Vagina (tissue), 2 donors: ENCODE results near the gene FCAMR. TPM values are rescaled to one million over a fixed set of nuclear protein-coding genes. Genes with fewer than 3 reads are reported as not detected.
"Not testable (repeated sequence)": the region's sequence is repeated elsewhere in the genome, so short reads cannot be mapped to it uniquely, and the experiment has no call there.

Source experiments
- DNase-seq, 2 donors: peaks; one replicate each; pipeline ENCODE4 v3.0.0-alpha.2; 2017; ENCODE audit errors: extremely low spot score in 2 of 2
- H3K27ac ChIP-seq: fragments of 200-600 bp; sonication (generic); one replicate; pipeline ENCODE4 v1.5.1; 2019
- H3K27me3 ChIP-seq: fragments of 200-600 bp; sonication (generic); one replicate; pipeline ENCODE4 v1.5.1; 2019
- H3K36me3 ChIP-seq, 2 donors: fragments of 200-600 bp; sonication (generic); one replicate each; pipeline ENCODE4 v1.5.1; 2017 to 2019
- H3K4me1 ChIP-seq: fragments of 200-600 bp; sonication (generic); one replicate; pipeline ENCODE4 v1.5.1; 2019
- H3K4me3 ChIP-seq, 2 donors: fragments of 200-600 bp; sonication (generic); 1 replicate in 1 of 2; 2 replicates in 1 of 2; pipeline ENCODE4 v1.5.1; 2016 to 2019
- H3K9me3 ChIP-seq: fragments of 200-600 bp; sonication (generic); one replicate; pipeline ENCODE4 v1.5.1; 2019
- POLR2A ChIP-seq, 2 donors: fragments of 450-650 bp; IDR thresholded peaks; one replicate each; pipeline ENCODE4 v1.6.1; 2017; ENCODE audit warnings: antibody characterized with exemption in 2 of 2, mild to moderate bottlenecking in 2 of 2, moderate library complexity in 2 of 2
- POLR2AphosphoS5 ChIP-seq, 2 donors: sonication (generic); formaldehyde crosslinking; IDR thresholded peaks; one replicate each; pipeline ENCODE4 v1.9.0; 2017; ENCODE audit warnings: antibody characterized with exemption in 2 of 2, mild to moderate bottlenecking in 2 of 2, low read depth in 1 of 2; ENCODE audit not compliant: insufficient read depth in 1 of 2
- intact Hi-C: fragments of 100-400 bp; cut with DNase I; formaldehyde crosslinking; loops from one replicate; pipeline ENCODE4 v1.15.1; 2023
- total RNA-seq: library from RNA; depleted of rRNA; stranded (reverse); fragments of >200 nt; gene quantifications from one replicate; pipeline ENCODE4 v1.2.3, GENCODE V29; 2016
- TF ChIP-seq, protein P1 (sequence below), 3 experiments: fragments of 450-650 bp in 2 of 3; fragments of 200-600 bp in 1 of 3; sonication (generic) in 1 of 3; IDR thresholded peaks; one replicate each; pipeline ENCODE4 v1.5.1; 2017 to 2019; ENCODE audit warnings: antibody characterized with exemption in 3 of 3, mild to moderate bottlenecking in 2 of 3, moderate library complexity in 2 of 3

The FCAMR gene
- total RNA-seq, 1 donor from 2014 or later = not detected

DNA sequence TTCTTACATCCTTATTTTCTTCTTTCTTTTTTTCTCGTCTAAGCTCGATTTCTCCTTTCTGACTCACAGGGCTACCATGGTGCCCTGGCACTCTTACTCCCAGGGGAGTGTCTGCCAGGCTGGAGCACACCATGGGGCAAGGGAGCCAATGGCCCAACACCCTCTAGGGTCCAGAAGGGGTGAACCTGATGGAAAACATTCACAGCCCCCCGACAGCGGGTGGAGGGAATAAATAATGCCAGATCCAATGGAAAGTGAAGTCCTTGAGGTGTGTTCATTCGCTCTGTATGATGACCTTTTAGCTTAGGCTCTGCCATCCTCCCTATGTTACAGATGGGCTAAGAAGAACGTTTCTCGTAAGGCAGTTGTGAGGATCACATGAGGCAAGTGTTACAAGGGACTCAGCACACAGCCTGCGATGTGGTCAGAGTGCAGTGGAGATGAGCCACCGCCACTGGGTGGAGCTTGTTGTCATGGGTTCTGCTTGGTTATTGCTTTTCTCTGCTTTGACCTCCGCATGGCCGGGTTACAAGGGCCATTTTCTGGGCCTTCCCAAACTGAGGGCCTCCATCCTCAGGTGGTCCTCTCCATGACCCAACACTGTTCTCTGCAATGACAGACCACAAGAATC, 45.0 kb downstream of the FCAMR start:
- DNase-seq = no peak
- H3K36me3 ChIP-seq = no peaks in the 10 kb centered on the region
- TF ChIP-seq POLR2AphosphoS5 (IDR thresholded peaks at IDR 0.05; ENCODE audit: insufficient read depth in 1 of 2, low read depth in 1 of 2) (no peak), POLR2A (IDR thresholded peaks at IDR 0.05) (no peak)
- TF ChIP-seq, protein P1, sequence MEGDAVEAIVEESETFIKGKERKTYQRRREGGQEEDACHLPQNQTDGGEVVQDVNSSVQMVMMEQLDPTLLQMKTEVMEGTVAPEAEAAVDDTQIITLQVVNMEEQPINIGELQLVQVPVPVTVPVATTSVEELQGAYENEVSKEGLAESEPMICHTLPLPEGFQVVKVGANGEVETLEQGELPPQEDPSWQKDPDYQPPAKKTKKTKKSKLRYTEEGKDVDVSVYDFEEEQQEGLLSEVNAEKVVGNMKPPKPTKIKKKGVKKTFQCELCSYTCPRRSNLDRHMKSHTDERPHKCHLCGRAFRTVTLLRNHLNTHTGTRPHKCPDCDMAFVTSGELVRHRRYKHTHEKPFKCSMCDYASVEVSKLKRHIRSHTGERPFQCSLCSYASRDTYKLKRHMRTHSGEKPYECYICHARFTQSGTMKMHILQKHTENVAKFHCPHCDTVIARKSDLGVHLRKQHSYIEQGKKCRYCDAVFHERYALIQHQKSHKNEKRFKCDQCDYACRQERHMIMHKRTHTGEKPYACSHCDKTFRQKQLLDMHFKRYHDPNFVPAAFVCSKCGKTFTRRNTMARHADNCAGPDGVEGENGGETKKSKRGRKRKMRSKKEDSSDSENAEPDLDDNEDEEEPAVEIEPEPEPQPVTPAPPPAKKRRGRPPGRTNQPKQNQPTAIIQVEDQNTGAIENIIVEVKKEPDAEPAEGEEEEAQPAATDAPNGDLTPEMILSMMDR (IDR thresholded peaks at IDR 0.05) = no peak
- H3K9me3 ChIP-seq = no peaks in the 10 kb centered on the region
- no peaks in the 10 kb centered on the region for H3K27me3 ChIP-seq
- no peaks in the 10 kb centered on the region for H3K4me1 ChIP-seq
- intact Hi-C loops = no loop called here
- H3K4me3 ChIP-seq = no peak overlapping the region
- H3K27ac ChIP-seq = no peak overlapping the region

DNA sequence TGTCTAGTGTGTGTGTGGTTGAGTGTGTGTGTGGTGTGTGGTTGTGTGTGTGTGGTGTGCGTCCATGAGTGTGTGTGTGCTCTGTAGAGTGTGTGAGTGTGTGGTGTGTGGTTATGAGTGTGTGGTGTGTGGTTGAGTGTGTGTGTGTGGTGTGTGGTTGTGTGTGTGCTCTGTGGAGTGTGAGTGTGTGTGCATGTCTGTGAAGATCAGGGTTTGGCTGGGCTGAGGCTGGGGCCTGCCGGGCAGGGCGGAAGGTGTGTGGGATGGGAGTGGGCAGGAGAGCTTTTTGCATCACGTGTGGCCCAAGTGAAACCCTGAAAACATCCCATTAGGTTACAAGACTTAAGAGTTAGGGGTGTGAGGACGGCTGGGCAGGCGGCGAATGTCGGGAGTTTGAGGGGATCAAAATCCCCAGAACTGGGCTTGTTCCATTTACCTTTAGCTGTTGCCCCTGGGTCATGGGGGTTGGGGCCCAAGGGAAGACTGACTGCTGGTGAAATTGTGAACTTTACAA, 45.6 kb downstream of the FCAMR start:
- Histone ChIP-seq H3K27ac (no peak overlapping the region), H3K36me3 (no peaks in the 10 kb centered on the region), H3K4me3 (no peak overlapping the region), H3K27me3 (no peaks in the 10 kb centered on the region), H3K9me3 (no peaks in the 10 kb centered on the region), H3K4me1 (no peaks in the 10 kb centered on the region)
- intact Hi-C loops = no loop called here
- TF ChIP-seq, protein P1 (IDR thresholded peaks at IDR 0.05) = no peak
- TF ChIP-seq POLR2A (IDR thresholded peaks at IDR 0.05) = no peak
- TF ChIP-seq POLR2AphosphoS5 (IDR thresholded peaks at IDR 0.05; ENCODE audit: insufficient read depth in 1 of 2, low read depth in 1 of 2) = no peak
- no peak for DNase-seq

DNA sequence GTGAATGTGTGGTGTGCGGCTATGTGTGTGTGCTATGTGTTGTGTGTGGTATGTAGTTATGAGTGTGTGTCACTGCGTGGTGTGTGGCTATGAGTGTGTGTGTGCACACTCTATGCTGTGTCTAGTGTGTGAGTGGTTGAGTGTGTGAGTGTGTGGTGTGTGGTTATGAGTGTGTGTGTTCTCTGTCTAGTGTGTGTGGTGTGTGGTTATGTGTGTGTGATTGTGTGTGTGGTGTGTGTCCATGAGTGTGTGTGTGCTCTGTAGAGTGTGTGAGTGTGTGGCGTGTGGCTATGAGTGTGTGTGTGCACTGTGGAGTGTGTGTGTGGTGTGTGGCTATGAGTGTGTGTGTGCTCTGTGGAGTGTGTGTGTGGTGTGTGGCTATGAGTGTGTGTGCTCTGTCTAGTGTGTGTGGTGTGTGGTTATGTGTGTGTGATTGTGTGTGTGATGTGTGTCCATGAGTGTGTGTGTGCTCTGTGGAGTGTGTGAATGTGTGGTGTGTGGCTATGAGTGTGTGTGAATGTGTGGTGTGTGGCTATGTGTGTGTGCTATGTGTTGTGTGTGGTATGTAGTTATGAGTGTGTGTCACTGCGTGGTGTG, 46.2 kb downstream of the FCAMR start:
- H3K27me3 ChIP-seq, DNase-seq, H3K4me3 ChIP-seq, H3K9me3 ChIP-seq, H3K4me1 ChIP-seq, intact Hi-C loops, H3K27ac ChIP-seq, H3K36me3 ChIP-seq: not testable (repeated sequence)

DNA sequence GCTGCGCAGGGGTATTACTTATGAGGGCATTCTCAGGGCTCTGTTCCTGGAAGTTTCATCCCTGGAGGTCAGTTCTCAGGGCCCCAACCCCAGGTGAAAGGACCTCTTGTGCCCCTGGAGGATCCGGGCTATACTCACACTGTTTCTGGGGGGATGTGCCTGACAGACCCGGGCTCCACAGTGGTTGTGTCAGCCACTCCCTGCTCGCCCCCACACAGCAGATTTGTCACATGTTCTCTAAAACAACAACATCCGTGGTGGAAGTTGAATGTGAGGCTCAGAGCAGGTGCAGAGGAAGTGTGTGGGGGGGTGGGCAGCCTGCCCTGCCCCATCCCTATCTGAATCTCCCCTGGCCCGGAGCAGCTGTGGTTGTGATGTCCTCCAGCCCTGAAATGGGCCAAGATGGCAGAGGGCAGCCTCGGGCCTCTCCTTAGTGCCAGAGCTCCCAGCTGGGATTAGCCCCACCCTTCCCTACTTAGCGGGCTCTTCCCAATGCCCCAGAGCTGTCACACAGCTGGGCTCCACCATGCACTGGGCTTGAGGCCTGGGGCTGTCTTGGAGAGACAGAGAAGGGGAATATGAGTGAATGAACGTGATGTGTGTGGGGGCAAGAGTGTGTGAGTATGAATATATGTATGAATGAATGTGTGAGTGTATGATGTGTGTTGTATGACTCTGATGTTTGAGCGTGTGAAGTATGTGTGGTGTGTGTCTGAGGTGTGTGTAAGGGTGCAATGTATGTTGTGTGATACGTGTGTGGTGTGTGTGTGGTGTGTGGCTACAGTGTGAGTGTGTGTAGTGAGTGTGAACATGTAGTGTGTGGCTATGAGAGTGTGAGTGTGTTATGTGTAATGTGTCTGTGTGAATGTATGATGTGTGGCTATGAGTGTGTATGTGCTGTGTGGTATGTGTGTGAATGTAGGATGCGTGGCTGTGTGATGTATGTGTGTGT, 47.0 kb downstream of the FCAMR start:
- H3K27ac ChIP-seq = peak overlapping the region; percentile 67
- H3K27me3 ChIP-seq = no peaks in the 10 kb centered on the region
- no peaks in the 10 kb centered on the region for H3K4me1 ChIP-seq
- no peak for DNase-seq
- intact Hi-C loops = no loop called here
- TF ChIP-seq, protein P1 (IDR thresholded peaks at IDR 0.05) = no peak
- TF ChIP-seq POLR2A (IDR thresholded peaks at IDR 0.05) = peak in 1 of 2 donors; percentile 13
- TF ChIP-seq POLR2AphosphoS5 (IDR thresholded peaks at IDR 0.05; ENCODE audit: insufficient read depth in 1 of 2, low read depth in 1 of 2) = peak in 1 of 2 donors; percentile 53
- no peak overlapping the region for H3K4me3 ChIP-seq
- no peaks in the 10 kb centered on the region for H3K9me3 ChIP-seq
- H3K36me3 ChIP-seq = no peaks in the 10 kb centered on the region

DNA sequence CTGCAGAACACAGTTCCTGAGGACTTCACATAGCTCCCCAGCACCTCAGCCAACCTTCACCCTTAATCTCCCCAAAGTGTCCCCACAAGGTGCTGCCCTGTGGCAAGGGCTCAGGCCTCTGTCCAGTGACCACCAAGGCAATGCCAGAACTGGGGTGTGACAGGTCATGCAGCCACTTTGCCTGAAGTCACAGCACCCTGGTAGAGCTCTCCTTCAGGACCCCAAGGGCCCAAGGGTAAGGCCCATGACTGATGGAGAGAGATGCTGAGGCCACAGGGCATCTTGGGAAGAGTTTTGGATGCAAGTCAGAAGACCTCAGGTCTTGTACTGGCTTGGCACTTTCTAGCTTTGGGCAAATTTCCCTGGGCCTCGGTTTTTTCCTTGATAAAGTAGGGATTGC, 47.7 kb downstream of the FCAMR start:
- Histone ChIP-seq H3K36me3 (no peaks in the 10 kb centered on the region), H3K4me3 (no peak overlapping the region), H3K27me3 (no peaks in the 10 kb centered on the region), H3K9me3 (no peaks in the 10 kb centered on the region), H3K4me1 (no peaks in the 10 kb centered on the region), H3K27ac (peak overlapping the region; percentile 67)
- TF ChIP-seq, protein P1 (IDR thresholded peaks at IDR 0.05) = no peak
- no peak for TF ChIP-seq POLR2AphosphoS5 (IDR thresholded peaks at IDR 0.05; ENCODE audit: insufficient read depth in 1 of 2, low read depth in 1 of 2)
- no peak for TF ChIP-seq POLR2A (IDR thresholded peaks at IDR 0.05)
- intact Hi-C loops = no loop called here
- no peak for DNase-seq
